Kidney (tissue), 14 donors: ENCODE measurements around the gene SPEM2. TPM values are rescaled to one million over a fixed set of nuclear protein-coding genes. Genes with fewer than 3 reads are reported as not detected.

Source experiments
- DNase-seq, 5 donors: peaks; one replicate each; pipeline ENCODE4 v3.0.0-alpha.2; 2013 to 2020
- FAIRE-seq: peaks from 2 replicates; lab custom pipeline; 2012; peaks lifted over from hg19 to GRCh38; lab: Jason Lieb, UNC
- H3K27ac ChIP-seq, 2 donors: one replicate each; pipeline ENCODE4 v1.7.0; 2013; ENCODE audit warnings: low read depth in 2 of 2, low read length in 2 of 2, inconsistent platforms in 1 of 2
- H3K27me3 ChIP-seq: one replicate; pipeline ENCODE4 v1.7.1; 2013; ENCODE audit warnings: low read length, inconsistent platforms; ENCODE audit not compliant: control insufficient read depth, insufficient read depth
- H3K36me3 ChIP-seq, 3 donors: one replicate each; pipeline versions ENCODE4 v1.7.0 to v1.7.1; 2013; ENCODE audit warnings: low read length in 3 of 3, control low read depth in 1 of 3, inconsistent platforms in 1 of 3; ENCODE audit not compliant: insufficient read depth in 3 of 3, control insufficient read depth in 2 of 3
- H3K4me1 ChIP-seq, 3 donors: one replicate each; pipeline versions ENCODE4 v1.7.0 to v1.7.1; 2013; ENCODE audit warnings: low read length in 3 of 3, inconsistent platforms in 1 of 3, low read depth in 1 of 3; ENCODE audit not compliant: control insufficient read depth in 2 of 3, insufficient read depth in 2 of 3
- H3K4me3 ChIP-seq, 3 donors: one replicate each; pipeline versions ENCODE4 v1.7.0 to v1.8.1; 2013; ENCODE audit warnings: low read length in 3 of 3, control low read depth in 1 of 3, inconsistent platforms in 1 of 3
- H3K9ac ChIP-seq, 3 donors: one replicate each; pipeline versions ENCODE4 v1.7.0 to v1.7.1; 2013; ENCODE audit warnings: low read length in 3 of 3, control low read depth in 1 of 3, inconsistent platforms in 1 of 3
- H3K9me3 ChIP-seq, 3 donors: one replicate each; pipeline versions ENCODE4 v1.7.0 to v1.7.1; 2013; ENCODE audit warnings: low read length in 3 of 3, control low read depth in 1 of 3, inconsistent platforms in 1 of 3; ENCODE audit not compliant: control insufficient read depth in 2 of 3, insufficient read depth in 1 of 3
- CTCF ChIP-seq: IDR thresholded peaks from 3 replicates; pipeline ENCODE4 v1.5.1; 2012; ENCODE audit warnings: mild to moderate bottlenecking, moderate library complexity, borderline replicate concordance; ENCODE audit not compliant: insufficient read depth; ENCODE audit errors: extremely low read depth
- intact Hi-C: fragments of 100-400 bp; cut with DNase I; formaldehyde crosslinking; loops from one replicate; pipeline ENCODE4 v1.11.1; 2022
- polyA plus RNA-seq: library from polyadenylated mRNA; stranded (reverse); fragments of 350-450 nt; fragmentation: Illumina TruSeq; extraction: RNeasy Lipid Tissue Mini Kit (QIAGEN cat#74804); gene quantifications from one replicate; pipeline ENCODE4 v1.2.3, GENCODE V29; 2014; ENCODE audit warnings: low read depth, low replicate concordance; ENCODE audit not compliant: insufficient read depth
- total RNA-seq: library from RNA; stranded (reverse); fragmentation: NEBNext Ultra II Directional; extraction: Animal tissue kit (Norgen Biotek cat#: 25700); gene quantifications from one replicate; pipeline ENCODE4 v1.2.1, GENCODE V29; 2021
- donor health status: control.
- donor health status: control.
- donor health status: control.
- donor health status: control.
- donor health status: control.
- donor health status: DM: yes; HTN: yes; CAD: no.
- donor health status: Normal renal cell carcinoma (clear cell type).

The SPEM2 gene
- total and polyA plus RNA-seq, 2 donors from 2014 or later = not detected

DNA sequence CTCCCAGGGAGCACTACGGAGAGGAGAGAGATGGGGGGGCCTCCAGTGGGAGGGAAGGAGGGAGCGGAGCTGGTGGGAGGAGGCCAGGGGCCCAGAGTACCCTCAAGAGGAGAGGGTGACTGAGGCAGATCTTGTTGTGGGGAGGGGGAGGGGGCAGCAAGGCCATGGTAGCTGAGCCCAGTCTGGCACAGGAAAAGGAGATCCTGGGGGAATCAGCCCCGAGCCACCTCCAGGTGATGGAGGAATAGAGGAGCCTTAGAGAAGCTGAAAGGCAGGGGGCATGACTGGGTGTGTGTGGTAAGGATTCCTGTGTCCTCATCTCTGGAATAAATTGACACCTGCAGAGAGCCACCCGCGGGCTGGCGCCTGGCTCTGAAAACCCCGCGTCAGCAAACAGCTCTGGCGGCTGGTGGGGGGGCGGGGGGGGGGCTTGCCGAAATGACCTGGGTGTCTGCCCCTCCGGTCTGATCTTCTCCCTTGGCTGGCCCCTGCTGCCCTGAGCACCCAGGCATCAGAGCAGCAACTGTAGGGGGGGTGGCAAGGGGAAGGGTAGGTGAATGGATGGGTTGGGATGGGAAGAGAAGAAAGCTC is 19.1 kb upstream of the SPEM2 start:
- TF ChIP-seq CTCF = no peak
- Histone ChIP-seq H3K9me3 (no peaks in the 10 kb centered on the region), H3K36me3 (no peaks in the 10 kb centered on the region), H3K4me1 (peaks cover 0 to 6% (median 6%) of the 10 kb centered on the region in 3 donors), H3K9ac (no peak overlapping the region), H3K27ac (no peak overlapping the region), H3K27me3 (no peaks in the 10 kb centered on the region), H3K4me3 (no peak overlapping the region)
- peak in 1 of 5 donors; percentile 73 for DNase-seq
- intact Hi-C loops = no loop called here
- FAIRE-seq = no peak

DNA sequence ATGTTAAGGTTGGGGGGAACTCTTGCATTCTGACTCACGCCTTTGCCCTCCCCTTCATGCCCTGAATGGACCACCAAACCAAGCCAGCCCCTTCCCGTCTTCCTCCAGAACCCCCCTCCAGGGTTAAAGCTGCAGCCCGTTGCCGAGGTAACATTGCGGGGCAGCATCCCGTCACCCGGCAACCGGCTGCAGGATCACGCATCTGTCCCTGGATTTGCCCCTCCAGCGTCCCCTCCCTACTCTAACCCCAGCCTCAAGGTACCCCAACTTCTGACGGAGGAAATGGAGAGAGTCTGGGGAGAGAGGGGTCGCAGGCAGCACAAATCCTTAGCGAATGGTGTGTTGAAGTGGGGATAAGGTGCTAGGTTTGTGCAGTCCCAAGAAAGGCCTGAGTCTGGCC is 18.3 kb upstream of the SPEM2 start:
- peaks cover 0 to 6% (median 6%) of the 10 kb centered on the region in 3 donors for H3K4me1 ChIP-seq
- no peaks in the 10 kb centered on the region for H3K9me3 ChIP-seq
- intact Hi-C loops = no loop called here
- no peaks in the 10 kb centered on the region for H3K36me3 ChIP-seq
- no peak overlapping the region for H3K27ac ChIP-seq
- H3K4me3 ChIP-seq = no peak overlapping the region
- FAIRE-seq = no peak
- DNase-seq = peak in 1 of 5 donors; percentile 55
- no peak for TF ChIP-seq CTCF
- H3K27me3 ChIP-seq = no peaks in the 10 kb centered on the region
- no peak overlapping the region for H3K9ac ChIP-seq

- no peak for FAIRE-seq
- peaks cover 0 to 6% (median 5%) of the 10 kb centered on the region in 3 donors for H3K4me1 ChIP-seq
These were observed 17.7 kb upstream of the SPEM2 start, which contains the start of gene NLGN2 for GRCh38 chr17:7407485-7408251. Gene NLGN2, plus strand, starts transcription at chr17:7407845. Its CDS starts 411 bp downstream, at chr17:7408256.

More at GRCh38 chr17:7407485-7408251, 17.7 kb upstream of the SPEM2 start, which contains the start of gene NLGN2:
- no peaks in the 10 kb centered on the region for H3K27me3 ChIP-seq
- H3K36me3 ChIP-seq = no peaks in the 10 kb centered on the region
- H3K27ac ChIP-seq = no peak within 1 kb of the TSS
- TF ChIP-seq CTCF = no peak
- no peak within 1 kb of the TSS for H3K4me3 ChIP-seq
- DNase-seq = peak in 1 of 5 donors; percentile 62
- no peak within 1 kb of the TSS for H3K9ac ChIP-seq
- intact Hi-C loops = no loop called here
- no peaks in the 10 kb centered on the region for H3K9me3 ChIP-seq
